ENCODE results near the gene LGALS9C.
"Not testable (repeated sequence)": the region's sequence is repeated elsewhere in the genome, so short reads cannot be mapped to it uniquely, and the experiment has no call there.

Gene LGALS9C

GRCh38 chr17:18542234-18542633, 65.6 kb downstream of the LGALS9C start:
- DNase-seq, result not testable (repeated sequence)

- DNase-seq, result not testable (repeated sequence)
Observed at GRCh38 chr17:18542907-18543306, 66.3 kb downstream of the LGALS9C start.

Data from NCI-H1436 treated with DMSO at 0.1 percent for 48 hours (cell line).